ENCODE results near the gene SCYL2. TPM values are rescaled to one million over a fixed set of nuclear protein-coding genes. Genes with fewer than 3 reads are reported as not detected.

Gene SCYL2
- polyA plus RNA-seq, 3 donors = 16.5 to 25.5 (median 20.4) TPM

GRCh38 chr12:100356644-100357223 is 89.8 kb downstream of the SCYL2 start, which contains the start of gene SLC17A8:
SLC17A8 (plus strand) TSS chr12:100357074; CDS start chr12:100357392, 318 bp downstream.
- H3K27me3 ChIP-seq (ENCODE audit: control insufficient read depth in 2 of 2, insufficient read depth in 2 of 2, low read length in 2 of 2) = peaks cover 0 to 5% of the 10 kb centered on the region in 2 donors
- H3K27me3 Mint-ChIP-seq (ENCODE audit: low read depth in 3 of 3) = peaks cover 9 to 19% (median 16%) of the 10 kb centered on the region in 3 donors
- H3K36me3 ChIP-seq (replicated peaks in 1 of 2; ENCODE audit: control insufficient read depth in 1 of 2, insufficient read depth in 2 of 2, low read length in 2 of 2) = no peaks in the 10 kb centered on the region
- 53% methylated on average over 12 of the region's 13 CpGs for WGBS (ENCODE audit: insufficient coverage)
- no peak within 1 kb of the TSS for H3K9ac ChIP-seq (ENCODE audit: insufficient read depth, low read length, poor library complexity, severe bottlenecking)
- H3K27ac ChIP-seq (ENCODE audit: low read depth in 1 of 2, low read length in 2 of 2) = no peak within 1 kb of the TSS
- no peak for DNase-seq
- no peak within 1 kb of the TSS for H3K4me3 ChIP-seq (replicated peaks in 1 of 3; ENCODE audit: low read depth in 2 of 3, low read length in 3 of 3)
- TF ChIP-seq CTCF (IDR thresholded peaks at IDR 0.05) = no peak
- no peaks in the 10 kb centered on the region for H3K4me1 Mint-ChIP-seq
- H3K79me2 ChIP-seq (ENCODE audit: insufficient read depth, low read length) = no peaks in the 10 kb centered on the region
- intact Hi-C loops (cut with micrococcal nuclease) = no loop called here
- peak within 1 kb of the TSS in 1 of 7 donors; percentile 33 for H3K27ac Mint-ChIP-seq
- H2AFZ ChIP-seq (ENCODE audit: insufficient read depth, low read depth, low read length, poor library complexity, severe bottlenecking) = no peak within 1 kb of the TSS
- H4K20me1 ChIP-seq (ENCODE audit: insufficient read depth, low read length) = no peaks in the 10 kb centered on the region
- no peak within 1 kb of the TSS for H3K4me2 ChIP-seq (replicated peaks; ENCODE audit: extremely low read depth, low read length, poor library complexity, severe bottlenecking)
- no peaks in the 10 kb centered on the region for H3K9me3 Mint-ChIP-seq
- no peaks in the 10 kb centered on the region for H3K4me1 ChIP-seq (ENCODE audit: control insufficient read depth in 1 of 2, insufficient read depth in 2 of 2, low read length in 2 of 2)
- H3K36me3 Mint-ChIP-seq = no peaks in the 10 kb centered on the region
- H3K4me3 Mint-ChIP-seq = peak within 1 kb of the TSS in 1 of 2 donors; percentile 13
- no peaks in the 10 kb centered on the region for H3K9me3 ChIP-seq (replicated peaks in 1 of 2; ENCODE audit: control insufficient read depth in 1 of 2, insufficient read depth in 1 of 2, low read length in 2 of 2)

GRCh38 chr12:100359248-100359647 is 92.3 kb downstream of the SCYL2 start:
- Mint-ChIP-seq H3K27me3 (ENCODE audit: low read depth in 3 of 3) (peaks cover 7 to 19% (median 15%) of the 10 kb centered on the region in 3 donors), H3K9me3 (no peaks in the 10 kb centered on the region), H3K4me1 (no peaks in the 10 kb centered on the region), H3K27ac (no peak overlapping the region), H3K36me3 (no peaks in the 10 kb centered on the region), H3K4me3 (no peak overlapping the region)
- Histone ChIP-seq H3K27me3 (ENCODE audit: control insufficient read depth in 2 of 2, insufficient read depth in 2 of 2, low read length in 2 of 2) (peaks cover 0 to 5% of the 10 kb centered on the region in 2 donors), H3K4me1 (ENCODE audit: control insufficient read depth in 1 of 2, insufficient read depth in 2 of 2, low read length in 2 of 2) (no peaks in the 10 kb centered on the region), H3K9ac (ENCODE audit: insufficient read depth, low read length, poor library complexity, severe bottlenecking) (no peak overlapping the region), H3K36me3 (replicated peaks in 1 of 2; ENCODE audit: control insufficient read depth in 1 of 2, insufficient read depth in 2 of 2, low read length in 2 of 2) (no peaks in the 10 kb centered on the region), H3K27ac (ENCODE audit: low read depth in 1 of 2, low read length in 2 of 2) (no peak overlapping the region), H3K4me2 (replicated peaks; ENCODE audit: extremely low read depth, low read length, poor library complexity, severe bottlenecking) (no peak overlapping the region), H3K79me2 (ENCODE audit: insufficient read depth, low read length) (no peaks in the 10 kb centered on the region), H3K4me3 (replicated peaks in 1 of 3; ENCODE audit: low read depth in 2 of 3, low read length in 3 of 3) (no peak overlapping the region), H3K9me3 (replicated peaks in 1 of 2; ENCODE audit: control insufficient read depth in 1 of 2, insufficient read depth in 1 of 2, low read length in 2 of 2) (no peaks in the 10 kb centered on the region), H4K20me1 (ENCODE audit: insufficient read depth, low read length) (no peaks in the 10 kb centered on the region), H2AFZ (ENCODE audit: insufficient read depth, low read depth, low read length, poor library complexity, severe bottlenecking) (no peak overlapping the region)
- intact Hi-C loops (cut with micrococcal nuclease) = no loop called here
- TF ChIP-seq CTCF (IDR thresholded peaks at IDR 0.05) = no peak
- 83% methylated on average over 1 of the region's 3 CpGs for WGBS (ENCODE audit: insufficient coverage)
- no peak for DNase-seq
